Keratinocyte (primary cell): Measurements from ENCODE around the gene ZNF132. TPM values are rescaled to one million over a fixed set of nuclear protein-coding genes. Genes with fewer than 3 reads are reported as not detected.
A peak's percentile ranks its signal among the peaks of the same experiment; 100 is the strongest.
"Not testable (repeated sequence)": the region's sequence is repeated elsewhere in the genome, so short reads cannot be mapped to it uniquely, and the experiment has no call there.

Experiments used
- DNase-seq: peaks from one replicate; pipeline ENCODE4 v3.0.0-alpha.2; 2011; ENCODE audit warnings: low read depth, missing footprints, low spot score
- FAIRE-seq: peaks from 2 replicates; lab custom pipeline; 2011; peaks lifted over from hg19 to GRCh38; lab: Jason Lieb, UNC
- H2AFZ ChIP-seq: 2 replicates; pipeline ENCODE4 v1.6.0; 2012; ENCODE audit warnings: low read length, control low read depth, inconsistent platforms; ENCODE audit not compliant: control insufficient read depth
- H3K27ac ChIP-seq: 2 replicates; pipeline ENCODE4 v1.5.1; 2011; ENCODE audit warnings: low read length; ENCODE audit not compliant: control insufficient read depth, insufficient read depth
- H3K27me3 ChIP-seq: 3 replicates; pipeline ENCODE4 v1.6.0; 2011; ENCODE audit warnings: low read length; ENCODE audit not compliant: control insufficient read depth, insufficient read depth; ENCODE audit errors: extremely low read depth
- H3K36me3 ChIP-seq, 2 experiments: 2 replicates in 1 of 2; 3 replicates in 1 of 2; pipeline ENCODE4 v1.5.1; 2011; ENCODE audit warnings: low read length in 2 of 2, mild to moderate bottlenecking in 1 of 2; ENCODE audit not compliant: control insufficient read depth in 2 of 2, insufficient read depth in 2 of 2; ENCODE audit errors: extremely low read depth in 1 of 2
- H3K4me1 ChIP-seq: 3 replicates; pipeline ENCODE4 v1.5.1; 2011; ENCODE audit warnings: low read length; ENCODE audit not compliant: control insufficient read depth, insufficient read depth; ENCODE audit errors: extremely low read depth
- H3K4me2 ChIP-seq: 3 replicates; pipeline ENCODE4 v1.6.0; 2011; ENCODE audit warnings: low read depth, low read length; ENCODE audit not compliant: control insufficient read depth, insufficient read depth; ENCODE audit errors: extremely low read depth
- H3K4me3 ChIP-seq, 3 experiments: fragments of 200-600 bp in 1 of 3; sonication (generic) in 1 of 3; 2 replicates in 2 of 3; 3 replicates in 1 of 3; pipeline ENCODE4 v1.5.1; 2011 to 2016; ENCODE audit warnings: low read length in 3 of 3, mild to moderate bottlenecking in 3 of 3, control low read depth in 2 of 3, inconsistent platforms in 1 of 3, low read depth in 1 of 3, mixed read lengths in 1 of 3, mixed run types in 1 of 3, moderate library complexity in 1 of 3; ENCODE audit not compliant: control insufficient read depth in 2 of 3, insufficient read depth in 2 of 3; ENCODE audit errors: extremely low read depth in 1 of 3
- H3K79me2 ChIP-seq: 2 replicates; pipeline ENCODE4 v1.6.0; 2012; ENCODE audit warnings: low read length; ENCODE audit not compliant: control insufficient read depth, insufficient read depth
- H3K9ac ChIP-seq: 3 replicates; pipeline ENCODE4 v1.6.0; 2011; ENCODE audit warnings: low read length; ENCODE audit not compliant: control insufficient read depth, insufficient read depth; ENCODE audit errors: extremely low read depth
- H3K9me1 ChIP-seq: 3 replicates; pipeline ENCODE4 v1.6.0; 2011; ENCODE audit warnings: low read length; ENCODE audit not compliant: control insufficient read depth, insufficient read depth; ENCODE audit errors: extremely low read depth
- H3K9me3 ChIP-seq: 2 replicates; pipeline ENCODE4 v1.5.1; 2012; ENCODE audit warnings: low read depth, low read length; ENCODE audit not compliant: control insufficient read depth
- H4K20me1 ChIP-seq: 3 replicates; pipeline ENCODE4 v1.6.0; 2011; ENCODE audit warnings: low read length; ENCODE audit not compliant: control insufficient read depth, insufficient read depth; ENCODE audit errors: extremely low read depth
- EZH2 ChIP-seq: IDR thresholded peaks from one replicate; pipeline ENCODE4 v1.6.1; 2012; ENCODE audit warnings: inconsistent platforms, mild to moderate bottlenecking, low read length, moderate library complexity
- dilution Hi-C: fragments of 300-500 bp; cut with MboI; formaldehyde crosslinking; loops from one replicate; pipeline ENCODE4 v1.7.0; 2020; ENCODE audit warnings: low sequenced_read_pairs; ENCODE audit not compliant: extremely low pct_ligation_motif_present
- polyA minus RNA-seq, 3 experiments: library from RNA; depleted of rRNA, polyadenylated mRNA; stranded (reverse); fragments of >200 nt; gene quantifications; 1 replicate in 1 of 3; 2 replicates in 1 of 3; 3 replicates in 1 of 3; pipeline ENCODE4 v1.2.3, GENCODE V29; 2011
- polyA plus RNA-seq, 5 experiments: library from polyadenylated mRNA; depleted of rRNA in 3 of 5; stranded (reverse) in 3 of 5; stranded (forward) in 1 of 5; unstranded in 1 of 5; fragments of >200 nt; gene quantifications; 1 replicate in 1 of 5; 2 replicates in 3 of 5; 3 replicates in 1 of 5; pipeline versions ENCODE4 v1.2.1 to v1.2.3, GENCODE V29; 2011 to 2012; ENCODE audit warnings: missing spikeins in 2 of 5, low read depth in 1 of 5, low replicate concordance in 1 of 5
- TF ChIP-seq, protein P1 (sequence below), 3 experiments: IDR thresholded peaks in 1 of 3; conservative IDR thresholded peaks in 1 of 3; optimal IDR thresholded peaks in 1 of 3; 2 replicates in 2 of 3; 3 replicates in 1 of 3; pipeline versions ENCODE3 to v1.5.1; 2011; ENCODE audit warnings: low read length in 3 of 3, mild to moderate bottlenecking in 3 of 3, moderate library complexity in 2 of 3, control low read depth in 1 of 3, inconsistent platforms in 1 of 3; ENCODE audit not compliant: insufficient read depth in 2 of 3; ENCODE audit errors: extremely low read depth in 1 of 3

The ZNF132 gene
- polyA plus RNA-seq = 1.5 to 2.1 TPM (median 1.6 TPM) in 3 replicates
- polyA plus RNA-seq (2011; ENCODE audit: low read depth) = 0.25 TPM
- polyA plus RNA-seq (2011; cell fraction: cytosol; rRNA removed) = 0.48 and 0.95 TPM in 2 replicates
- polyA plus RNA-seq (2011; cell fraction: nucleus; rRNA removed) = 2.1 and 2.2 TPM in 2 replicates
- polyA plus RNA-seq (2012; ENCODE audit: low replicate concordance) = 1.6 and 2.6 TPM in 2 replicates
- polyA minus RNA-seq = 1.9 to 5.9 TPM (median 4.0 TPM) in 3 replicates
- 3.5 TPM for polyA minus RNA-seq (2011; cell fraction: cytosol; rRNA and poly(A)+ RNA removed)
- 3.0 and 5.0 TPM in 2 replicates for polyA minus RNA-seq (2011; cell fraction: nucleus; rRNA and poly(A)+ RNA removed)

DNA sequence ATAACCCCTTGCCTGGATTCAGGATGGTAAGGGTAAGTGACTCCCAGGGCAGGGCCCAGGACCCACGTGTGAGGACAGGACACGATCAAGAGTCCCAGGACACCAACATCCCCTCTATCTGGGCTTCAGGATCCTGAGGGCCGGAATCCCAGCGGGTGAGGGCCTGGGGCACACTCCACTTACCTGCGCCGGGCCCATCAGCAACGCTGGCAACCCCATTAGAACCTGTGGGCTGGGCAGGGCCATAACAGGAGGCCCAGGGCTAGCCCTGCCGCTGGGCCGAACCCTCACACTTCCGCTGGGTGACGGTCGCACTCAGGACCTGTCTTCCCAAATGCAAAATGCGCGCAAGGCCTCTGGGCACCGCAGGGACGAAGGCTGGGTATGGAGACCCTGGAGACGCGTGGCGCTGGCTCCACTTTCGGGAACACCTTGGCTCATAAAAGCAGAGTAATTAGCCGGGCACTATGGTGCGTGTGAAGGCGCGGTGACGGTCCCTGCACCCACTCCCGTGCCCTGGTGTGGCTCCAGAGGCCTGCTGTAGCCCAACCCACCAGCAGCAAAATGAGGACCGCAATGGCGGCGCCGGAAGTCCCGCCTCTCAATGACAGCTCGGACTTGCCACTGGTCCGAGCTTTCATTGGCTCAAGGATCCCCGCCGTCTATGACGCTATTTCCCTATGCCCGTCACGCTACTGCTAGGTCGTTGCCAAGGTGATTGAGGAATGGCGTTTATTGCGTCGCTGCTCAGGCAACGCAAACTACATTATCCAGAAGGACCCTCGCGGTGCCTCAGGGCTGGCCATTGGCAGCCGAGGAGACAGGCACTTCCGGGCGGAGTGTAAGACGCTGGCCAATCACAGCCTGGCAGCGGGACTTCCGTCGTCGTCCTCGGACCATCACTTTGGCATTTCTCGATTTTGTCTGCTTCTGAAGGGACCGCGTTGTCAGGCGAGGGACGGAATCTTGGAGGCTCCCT, at the start of gene ZNF132:
TSS of gene ZNF132 (minus strand) at position 578 of the 979 bp plus-strand sequence. CDS start at position 246, 332 bp downstream.
- no peaks in the 10 kb centered on the region for H3K9me1 ChIP-seq
- FAIRE-seq = peak; percentile 86
- peaks cover 8% of the 10 kb centered on the region for H3K9me3 ChIP-seq
- H3K4me1 ChIP-seq = peaks cover 8% of the 10 kb centered on the region
- peak within 1 kb of the TSS; percentile 65 for H3K9ac ChIP-seq
- dilution Hi-C loops = no loop called here
- peak within 1 kb of the TSS; percentile 90 for H2AFZ ChIP-seq
- H3K36me3 ChIP-seq = peaks cover 2% of the 10 kb centered on the region in 2 experiments
- peak within 1 kb of the TSS; percentile 84 for H3K4me2 ChIP-seq
- H4K20me1 ChIP-seq = no peaks in the 10 kb centered on the region
- peak; percentile 92 for DNase-seq
- peak within 1 kb of the TSS; percentile 65 for H3K27ac ChIP-seq
- H3K4me3 ChIP-seq = peak within 1 kb of the TSS; percentile 47 to 80 (median 73)
- H3K79me2 ChIP-seq = peaks cover 6% of the 10 kb centered on the region
- no peaks in the 10 kb centered on the region for H3K27me3 ChIP-seq
- TF ChIP-seq, protein P1, sequence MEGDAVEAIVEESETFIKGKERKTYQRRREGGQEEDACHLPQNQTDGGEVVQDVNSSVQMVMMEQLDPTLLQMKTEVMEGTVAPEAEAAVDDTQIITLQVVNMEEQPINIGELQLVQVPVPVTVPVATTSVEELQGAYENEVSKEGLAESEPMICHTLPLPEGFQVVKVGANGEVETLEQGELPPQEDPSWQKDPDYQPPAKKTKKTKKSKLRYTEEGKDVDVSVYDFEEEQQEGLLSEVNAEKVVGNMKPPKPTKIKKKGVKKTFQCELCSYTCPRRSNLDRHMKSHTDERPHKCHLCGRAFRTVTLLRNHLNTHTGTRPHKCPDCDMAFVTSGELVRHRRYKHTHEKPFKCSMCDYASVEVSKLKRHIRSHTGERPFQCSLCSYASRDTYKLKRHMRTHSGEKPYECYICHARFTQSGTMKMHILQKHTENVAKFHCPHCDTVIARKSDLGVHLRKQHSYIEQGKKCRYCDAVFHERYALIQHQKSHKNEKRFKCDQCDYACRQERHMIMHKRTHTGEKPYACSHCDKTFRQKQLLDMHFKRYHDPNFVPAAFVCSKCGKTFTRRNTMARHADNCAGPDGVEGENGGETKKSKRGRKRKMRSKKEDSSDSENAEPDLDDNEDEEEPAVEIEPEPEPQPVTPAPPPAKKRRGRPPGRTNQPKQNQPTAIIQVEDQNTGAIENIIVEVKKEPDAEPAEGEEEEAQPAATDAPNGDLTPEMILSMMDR (optimal IDR thresholded peaks at IDR 0.05 in 1 of 3, IDR thresholded peaks at IDR 0.05 in 1 of 3, conservative IDR thresholded peaks at IDR 0.05 in 1 of 3; ENCODE audit: extremely low read depth in 1 of 3, insufficient read depth in 2 of 3, low read length in 3 of 3) = no peak
- TF ChIP-seq EZH2 = no peak

DNA sequence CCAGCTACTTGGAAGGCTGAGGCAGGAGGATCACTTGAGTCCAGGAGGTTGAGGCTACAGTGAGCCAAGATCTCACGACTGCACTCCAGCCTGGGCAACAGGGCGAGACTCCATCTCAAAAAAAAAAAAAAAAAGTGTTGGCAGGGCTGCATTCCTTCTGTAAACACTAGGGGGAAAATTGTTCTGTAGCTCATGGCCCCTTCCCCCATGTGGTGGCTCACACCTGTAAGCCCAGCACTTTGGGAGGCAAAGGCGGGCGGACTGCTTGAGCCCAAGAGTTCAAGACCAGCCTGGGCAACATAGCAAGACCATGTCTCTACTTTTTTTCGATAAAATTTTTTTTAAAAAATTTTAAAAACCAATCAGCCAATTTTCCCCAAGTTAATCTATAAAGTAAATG, 44.4 kb upstream of the ZNF132 start:
- DNase-seq, H3K4me3 ChIP-seq, FAIRE-seq, H3K9me3 ChIP-seq, H3K4me2 ChIP-seq, H3K36me3 ChIP-seq, H3K9ac ChIP-seq, H3K4me1 ChIP-seq, dilution Hi-C loops, H3K79me2 ChIP-seq, H2AFZ ChIP-seq, H3K27ac ChIP-seq, H4K20me1 ChIP-seq, H3K27me3 ChIP-seq, H3K9me1 ChIP-seq: not testable (repeated sequence)
